Epithelial cell of esophagus (primary cell): Measurements from ENCODE around the gene MYRIP.

ENCODE experiments used
- DNase-seq: peaks from one replicate; pipeline ENCODE4 v3.0.0; 2010; ENCODE audit warnings: low read depth
- H3K4me3 ChIP-seq: 2 replicates; pipeline ENCODE4 v1.5.1; 2011; ENCODE audit warnings: mild to moderate bottlenecking, low read length, control low read depth
- TF ChIP-seq, protein P1 (sequence below): IDR thresholded peaks from 2 replicates; pipeline ENCODE4 v1.5.1; 2011; ENCODE audit warnings: low read depth, mild to moderate bottlenecking, low read length, control low read depth, inconsistent platforms; ENCODE audit not compliant: insufficient read depth; ENCODE audit errors: missing control alignments

The MYRIP gene

GRCh38 chr3:40109641-40110490 lies 300.5 kb downstream of the MYRIP start:
- TF ChIP-seq, protein P1, sequence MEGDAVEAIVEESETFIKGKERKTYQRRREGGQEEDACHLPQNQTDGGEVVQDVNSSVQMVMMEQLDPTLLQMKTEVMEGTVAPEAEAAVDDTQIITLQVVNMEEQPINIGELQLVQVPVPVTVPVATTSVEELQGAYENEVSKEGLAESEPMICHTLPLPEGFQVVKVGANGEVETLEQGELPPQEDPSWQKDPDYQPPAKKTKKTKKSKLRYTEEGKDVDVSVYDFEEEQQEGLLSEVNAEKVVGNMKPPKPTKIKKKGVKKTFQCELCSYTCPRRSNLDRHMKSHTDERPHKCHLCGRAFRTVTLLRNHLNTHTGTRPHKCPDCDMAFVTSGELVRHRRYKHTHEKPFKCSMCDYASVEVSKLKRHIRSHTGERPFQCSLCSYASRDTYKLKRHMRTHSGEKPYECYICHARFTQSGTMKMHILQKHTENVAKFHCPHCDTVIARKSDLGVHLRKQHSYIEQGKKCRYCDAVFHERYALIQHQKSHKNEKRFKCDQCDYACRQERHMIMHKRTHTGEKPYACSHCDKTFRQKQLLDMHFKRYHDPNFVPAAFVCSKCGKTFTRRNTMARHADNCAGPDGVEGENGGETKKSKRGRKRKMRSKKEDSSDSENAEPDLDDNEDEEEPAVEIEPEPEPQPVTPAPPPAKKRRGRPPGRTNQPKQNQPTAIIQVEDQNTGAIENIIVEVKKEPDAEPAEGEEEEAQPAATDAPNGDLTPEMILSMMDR, result no peak
- no peak overlapping the region for H3K4me3 ChIP-seq
- no peak for DNase-seq

DNA sequence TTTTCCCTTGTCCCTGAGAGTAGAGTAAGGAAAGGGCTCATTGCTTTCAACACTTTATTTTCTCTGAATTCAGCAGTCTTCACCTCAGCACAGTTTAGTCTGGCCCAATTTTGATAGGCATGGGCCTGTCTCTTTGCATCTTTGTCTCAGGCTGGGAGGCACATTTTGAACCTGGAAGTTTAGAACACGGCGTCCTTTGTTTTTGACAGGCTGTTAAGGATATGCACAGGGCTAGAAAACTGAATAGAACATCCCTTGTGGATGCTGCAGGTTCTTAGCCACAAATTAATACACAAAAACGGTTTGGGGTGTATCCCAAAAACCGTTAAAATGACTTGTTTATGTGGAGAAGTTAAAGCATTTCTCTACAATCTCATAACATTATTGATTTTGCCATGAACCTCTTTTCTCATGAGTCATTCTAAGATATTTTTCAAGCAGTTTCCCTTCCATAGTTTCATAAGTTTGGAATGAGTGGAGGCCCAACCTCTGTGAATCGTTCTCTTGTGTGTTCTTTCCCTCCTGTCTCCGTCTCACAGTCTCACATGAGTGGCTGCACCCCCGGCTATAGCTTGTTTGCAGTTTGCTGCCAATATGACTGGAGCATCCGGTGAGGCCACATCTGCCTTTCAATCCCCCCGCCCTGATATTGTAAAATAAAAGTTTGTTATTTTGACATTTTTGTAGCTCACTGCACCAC lies 307.2 kb downstream of the MYRIP start:
- peak; percentile 76 for DNase-seq
- no peak overlapping the region for H3K4me3 ChIP-seq
- TF ChIP-seq, protein P1, result no peak

GRCh38 chr3:40118091-40118490 lies 308.7 kb downstream of the MYRIP start:
- H3K4me3 ChIP-seq, result no peak overlapping the region
- no peak for DNase-seq
- TF ChIP-seq, protein P1, result no peak

GRCh38 chr3:40120067-40120692 lies 310.8 kb downstream of the MYRIP start:
- H3K4me3 ChIP-seq, result no peak overlapping the region
- no peak for DNase-seq
- TF ChIP-seq, protein P1, result no peak

GRCh38 chr3:40120806-40121205 lies 311.4 kb downstream of the MYRIP start:
- no peak overlapping the region for H3K4me3 ChIP-seq
- peak; percentile 56 for DNase-seq
- TF ChIP-seq, protein P1, result no peak

GRCh38 chr3:40124918-40125317 lies 315.5 kb downstream of the MYRIP start:
- TF ChIP-seq, protein P1, result no peak
- no peak overlapping the region for H3K4me3 ChIP-seq
- DNase-seq, result no peak
